BLaER1 treated with 17β-estradiol and CSF1 and Interleukin-3, amounts not matched to agents 10 nM and 100 nM (cell line): ENCODE measurements around the gene SLC25A33.

ENCODE experiments used
- H3K27ac ChIP-seq, 11 experiments: shearing (Covaris generic); formaldehyde crosslinking; 2 replicates each; pipeline ENCODE4 v1.8.1; 2022
- H3K27me3 ChIP-seq, 11 experiments: shearing (Covaris generic); formaldehyde crosslinking; 2 replicates each; pipeline ENCODE4 v1.8.1; 2022
- H3K36me3 ChIP-seq, 11 experiments: shearing (Covaris generic); formaldehyde crosslinking; 2 replicates each; pipeline ENCODE4 v1.8.1; 2022
- H3K4me1 ChIP-seq, 10 experiments: shearing (Covaris generic); formaldehyde crosslinking; 2 replicates each; pipeline ENCODE4 v1.8.1; 2022
- H3K4me2 ChIP-seq, 11 experiments: shearing (Covaris generic); formaldehyde crosslinking; 2 replicates each; pipeline ENCODE4 v1.8.1; 2022
- H3K4me3 ChIP-seq, 10 experiments: shearing (Covaris generic); formaldehyde crosslinking; 2 replicates each; pipeline ENCODE4 v1.8.1; 2022
- H3K9ac ChIP-seq, 11 experiments: shearing (Covaris generic); formaldehyde crosslinking; 2 replicates each; pipeline ENCODE4 v1.8.1; 2022
- H3K9me3 ChIP-seq, 11 experiments: shearing (Covaris generic); formaldehyde crosslinking; replicated peaks in 1 of 11; 2 replicates each; pipeline ENCODE4 v1.8.1; 2022
- H4K20me1 ChIP-seq, 11 experiments: shearing (Covaris generic); formaldehyde crosslinking; 2 replicates each; pipeline ENCODE4 v1.8.1; 2022
- Cebpa-rat ChIP-seq, 11 experiments: shearing (Covaris generic); IDR thresholded peaks; 2 replicates each; pipeline ENCODE4 v1.8.1; 2022

Gene SLC25A33

DNA sequence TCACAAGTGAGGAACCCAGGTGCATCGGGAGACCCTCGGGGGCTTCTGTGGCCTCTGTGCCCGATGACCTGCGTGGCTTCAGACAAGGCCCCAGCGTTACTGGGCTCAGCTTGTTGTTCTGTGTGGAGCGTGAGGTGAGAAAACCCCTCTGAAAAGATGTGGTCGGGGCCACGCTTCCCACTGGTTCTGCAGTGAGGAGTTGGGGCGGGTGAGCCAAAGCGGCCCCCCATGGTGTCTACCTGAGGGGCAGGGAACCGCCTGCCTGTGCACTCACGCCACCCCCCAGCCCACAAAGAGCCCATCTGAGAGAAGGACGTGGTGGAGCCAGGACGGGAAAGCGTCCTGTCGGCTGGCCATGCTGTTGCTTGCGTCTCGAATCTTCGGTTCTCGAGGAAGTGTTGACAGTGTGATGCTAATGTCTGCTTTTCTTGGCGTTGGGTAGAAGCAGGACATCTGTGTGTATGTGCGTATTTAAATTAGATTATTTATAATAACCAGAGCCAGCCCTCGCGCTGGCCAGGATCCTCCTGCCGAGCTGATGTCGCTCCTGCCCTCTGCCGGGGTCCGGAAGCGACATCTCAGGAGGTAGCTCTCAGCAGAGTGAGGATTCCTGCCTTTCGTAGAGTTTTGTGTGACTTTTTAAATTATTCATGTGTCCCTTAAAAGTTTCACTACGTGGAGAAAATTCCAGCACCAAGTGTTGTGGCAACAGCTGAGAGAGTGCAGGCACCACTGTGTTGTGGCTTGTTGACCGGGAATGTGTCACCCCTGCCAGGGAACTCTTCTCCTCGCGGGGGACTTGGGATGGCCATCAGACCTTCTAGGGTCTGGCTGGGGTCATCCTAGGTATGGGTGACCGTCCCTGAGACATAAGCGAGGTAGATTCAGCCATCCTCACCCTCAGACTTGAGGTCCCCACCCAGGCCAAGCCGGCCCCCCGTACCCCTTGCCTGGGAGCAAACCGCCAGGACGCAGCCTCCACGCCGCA is 64.8 kb downstream of the SLC25A33 start:
- H3K27me3 ChIP-seq: no peaks in the 10 kb centered on the region
- no peak overlapping the region for H3K4me2 ChIP-seq
- H3K4me3 ChIP-seq: no peak overlapping the region
- H3K9ac ChIP-seq: 0 out of 22 replicates have a peak overlapping the region, but pooled peaks of 1 of the 11 experiments have one; percentile 9
- no peak for TF ChIP-seq Cebpa-rat (IDR thresholded peaks at IDR 0.05)
- H3K4me1 ChIP-seq: peaks cover 0 to 14% (median 0%) of the 10 kb centered on the region in 10 experiments; a peak in 5 of 20 replicates
- H3K36me3 ChIP-seq: peaks cover 64 to 100% (median 100%) of the 10 kb centered on the region in 11 experiments
- H3K9me3 ChIP-seq: no peaks in the 10 kb centered on the region
- H3K27ac ChIP-seq: no peak overlapping the region
- peaks cover 0 to 93% (median 33%) of the 10 kb centered on the region in 11 experiments; a peak in 13 of 22 replicates for H4K20me1 ChIP-seq

DNA sequence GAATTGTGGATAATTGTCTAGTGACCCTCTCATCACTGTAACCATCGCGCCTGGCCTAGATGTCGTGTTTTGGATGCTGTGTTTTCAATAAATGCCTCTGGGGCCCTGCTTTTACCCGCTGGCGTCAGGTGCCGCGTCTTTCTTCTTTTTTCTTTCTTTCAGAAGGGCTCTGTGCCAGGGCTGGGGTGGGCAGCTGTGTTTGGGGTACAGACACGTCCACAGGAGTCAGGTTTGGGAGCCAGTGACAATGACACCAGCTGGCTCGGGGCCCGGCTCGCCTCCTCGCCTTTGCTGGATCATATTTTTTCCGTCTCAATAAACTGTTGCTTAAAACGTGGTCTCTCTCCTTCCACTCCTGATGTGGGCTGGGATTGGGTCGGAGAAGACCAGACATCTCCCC is 65.6 kb downstream of the SLC25A33 start:
- no peak for TF ChIP-seq Cebpa-rat (IDR thresholded peaks at IDR 0.05)
- no peak overlapping the region for H3K27ac ChIP-seq
- no peaks in the 10 kb centered on the region for H3K9me3 ChIP-seq
- peaks cover 66 to 100% (median 100%) of the 10 kb centered on the region in 11 experiments for H3K36me3 ChIP-seq
- no peak overlapping the region for H3K9ac ChIP-seq
- peaks cover 0 to 7% (median 0%) of the 10 kb centered on the region in 10 experiments; a peak in 5 of 20 replicates for H3K4me1 ChIP-seq
- no peaks in the 10 kb centered on the region for H3K27me3 ChIP-seq
- H3K4me2 ChIP-seq: no peak overlapping the region
- peaks cover 0 to 93% (median 33%) of the 10 kb centered on the region in 11 experiments; a peak in 15 of 22 replicates for H4K20me1 ChIP-seq
- H3K4me3 ChIP-seq: no peak overlapping the region

DNA sequence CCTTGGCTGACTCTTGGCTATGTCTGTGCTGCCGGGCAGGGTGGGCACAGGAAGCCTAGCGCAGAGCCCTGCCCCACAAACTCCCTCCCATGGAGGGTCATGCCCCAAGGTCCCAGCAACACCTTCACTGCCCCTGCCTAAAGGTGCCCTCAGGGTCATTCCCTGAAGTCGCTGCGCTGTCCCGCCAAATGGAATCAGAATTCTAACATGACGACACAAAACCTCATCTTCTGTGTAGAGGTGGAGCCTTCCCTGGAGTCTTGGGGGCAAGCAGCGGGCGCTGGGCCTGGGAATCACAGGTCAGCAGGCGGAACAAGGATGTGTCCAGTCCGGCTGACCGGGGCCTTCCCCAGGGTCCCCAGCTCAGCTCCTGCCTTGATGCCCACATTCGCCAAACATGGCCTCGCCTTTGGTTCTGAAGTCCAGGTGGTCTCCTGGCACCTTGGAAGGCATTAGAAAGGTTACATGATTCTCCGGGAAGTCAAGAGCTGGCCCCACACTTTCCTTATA is 66.7 kb downstream of the SLC25A33 start:
- H3K36me3 ChIP-seq: peaks cover 60 to 100% (median 100%) of the 10 kb centered on the region in 11 experiments

DNA sequence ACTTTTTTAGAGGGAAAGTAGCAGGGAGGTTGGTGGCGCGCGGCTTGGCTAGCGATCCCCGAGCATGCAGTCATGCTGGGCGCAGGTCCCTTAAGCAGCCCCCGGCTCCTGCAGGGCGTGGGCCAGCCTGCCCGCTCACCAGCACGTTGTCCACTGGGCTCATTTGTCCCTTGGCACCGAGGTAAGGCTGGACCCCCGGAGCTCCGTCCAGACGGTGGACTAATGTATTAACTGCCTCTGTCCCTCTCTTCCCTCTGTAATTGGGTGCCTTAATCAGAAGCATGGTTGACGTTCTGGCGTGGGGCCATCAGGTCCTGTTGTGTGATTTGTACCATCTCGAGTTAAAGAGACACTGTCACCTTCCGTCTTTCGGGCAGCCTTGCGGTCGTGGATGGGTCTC is 67.2 kb downstream of the SLC25A33 start:
- H4K20me1 ChIP-seq: peaks cover 0 to 89% (median 27%) of the 10 kb centered on the region in 11 experiments; a peak in 14 of 22 replicates
- TF ChIP-seq Cebpa-rat (IDR thresholded peaks at IDR 0.05): no peak
- H3K27me3 ChIP-seq: no peaks in the 10 kb centered on the region
- no peak overlapping the region for H3K27ac ChIP-seq
- H3K4me3 ChIP-seq: no peak overlapping the region
- no peak overlapping the region for H3K9ac ChIP-seq
- no peaks in the 10 kb centered on the region for H3K9me3 ChIP-seq
- H3K4me1 ChIP-seq: peaks cover 0 to 3% (median 0%) of the 10 kb centered on the region in 10 experiments; a peak in 1 of 20 replicates
- H3K36me3 ChIP-seq: peaks cover 59 to 100% (median 99%) of the 10 kb centered on the region in 11 experiments
- no peak overlapping the region for H3K4me2 ChIP-seq

More for the DNA sequence above, 66.7 kb downstream of the SLC25A33 start:
- Histone ChIP-seq H3K4me3 (no peak overlapping the region), H3K9ac (no peak overlapping the region; a peak in 2 of 22 replicates), H3K4me2 (no peak overlapping the region), H4K20me1 (peaks cover 0 to 94% (median 32%) of the 10 kb centered on the region in 11 experiments; a peak in 14 of 22 replicates), H3K27me3 (no peaks in the 10 kb centered on the region), H3K27ac (no peak overlapping the region; a peak in 1 of 22 replicates), H3K4me1 (peaks cover 0 to 5% (median 0%) of the 10 kb centered on the region in 10 experiments; a peak in 1 of 20 replicates), H3K9me3 (no peaks in the 10 kb centered on the region)
- no peak for TF ChIP-seq Cebpa-rat (IDR thresholded peaks at IDR 0.05)

DNA sequence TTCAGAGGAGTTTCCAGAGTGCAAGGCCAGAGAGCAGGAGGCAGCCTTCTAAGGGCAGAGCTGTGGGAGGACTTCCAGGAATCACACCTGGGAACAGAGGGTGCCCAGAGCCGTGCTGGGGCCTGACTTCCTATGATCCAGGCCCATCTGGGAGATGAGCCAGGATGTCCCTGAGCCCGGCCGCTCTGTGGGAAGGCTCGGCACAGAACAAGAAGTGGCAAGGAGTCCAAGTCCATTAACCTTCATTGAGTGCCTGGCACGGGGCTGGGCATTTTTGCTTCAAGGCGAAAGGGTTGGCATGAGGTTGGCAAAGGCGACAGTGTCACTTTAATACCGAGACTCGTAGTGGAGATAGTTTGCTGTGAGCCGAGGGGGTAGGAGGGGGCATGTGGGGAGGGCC is 67.7 kb downstream of the SLC25A33 start:
- H3K4me1 ChIP-seq: no peaks in the 10 kb centered on the region
- no peak overlapping the region for H3K4me3 ChIP-seq
- no peak for TF ChIP-seq Cebpa-rat (IDR thresholded peaks at IDR 0.05)
- peaks cover 0 to 84% (median 27%) of the 10 kb centered on the region in 11 experiments; a peak in 13 of 22 replicates for H4K20me1 ChIP-seq
- H3K9ac ChIP-seq: no peak overlapping the region
- no peaks in the 10 kb centered on the region for H3K27me3 ChIP-seq
- H3K9me3 ChIP-seq: no peaks in the 10 kb centered on the region
- no peak overlapping the region for H3K27ac ChIP-seq
- H3K36me3 ChIP-seq: peaks cover 59 to 100% (median 99%) of the 10 kb centered on the region in 11 experiments
- H3K4me2 ChIP-seq: no peak overlapping the region

DNA sequence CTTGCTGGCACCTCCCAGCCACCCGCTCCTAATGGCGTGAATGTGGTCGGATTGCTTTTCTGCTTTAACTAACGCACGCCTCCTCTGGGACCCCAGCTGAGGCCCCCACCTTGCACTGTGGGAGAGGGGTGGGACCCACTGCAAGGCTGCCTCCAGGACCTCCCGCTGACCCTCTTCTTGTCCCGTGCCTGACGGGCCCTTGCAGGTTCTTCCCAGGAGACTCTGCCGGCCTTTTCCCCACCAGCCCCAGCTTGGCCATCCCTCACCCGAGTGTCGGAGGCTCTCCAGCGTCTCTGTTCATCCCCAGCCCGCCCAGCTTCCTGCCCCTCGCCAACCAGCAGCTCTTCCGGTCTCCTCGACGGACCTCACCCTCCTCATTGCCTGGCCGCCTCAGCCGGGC is 68.1 kb downstream of the SLC25A33 start:
- Histone ChIP-seq H3K36me3 (peaks cover 59 to 100% (median 99%) of the 10 kb centered on the region in 11 experiments), H3K9ac (no peak overlapping the region), H3K9me3 (no peaks in the 10 kb centered on the region), H3K27ac (no peak overlapping the region), H3K4me3 (no peak overlapping the region), H3K4me2 (no peak overlapping the region), H3K27me3 (no peaks in the 10 kb centered on the region), H4K20me1 (peaks cover 0 to 82% (median 26%) of the 10 kb centered on the region in 11 experiments; a peak in 13 of 22 replicates), H3K4me1 (no peaks in the 10 kb centered on the region)
- TF ChIP-seq Cebpa-rat (IDR thresholded peaks at IDR 0.05): no peak

DNA sequence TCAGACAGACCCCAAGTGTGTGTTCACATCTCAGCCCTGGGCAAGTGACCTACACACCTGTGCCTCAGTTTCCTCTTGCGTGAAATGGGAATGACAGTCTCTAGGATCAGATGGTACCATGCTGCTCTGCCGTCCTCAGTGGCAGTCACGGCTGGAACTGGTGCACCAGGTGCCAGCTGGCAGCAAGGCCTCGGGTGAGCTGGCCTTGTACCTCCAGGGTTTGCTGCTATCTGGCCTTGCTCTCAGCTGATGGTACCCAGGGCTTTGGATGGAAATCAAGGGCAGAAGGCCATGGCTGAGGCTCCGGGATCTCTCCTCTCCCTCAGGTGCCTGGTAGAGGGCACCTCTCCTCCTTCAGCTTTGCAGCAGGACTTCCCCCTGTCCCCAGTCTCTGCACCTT is 70.7 kb downstream of the SLC25A33 start:
- H3K4me1 ChIP-seq: no peaks in the 10 kb centered on the region
- no peak overlapping the region for H3K4me3 ChIP-seq
- TF ChIP-seq Cebpa-rat (IDR thresholded peaks at IDR 0.05): no peak
- no peak overlapping the region for H3K4me2 ChIP-seq
- peaks cover 0 to 82% (median 14%) of the 10 kb centered on the region in 11 experiments; a peak in 15 of 22 replicates for H4K20me1 ChIP-seq
- peaks cover 50 to 100% (median 90%) of the 10 kb centered on the region in 11 experiments for H3K36me3 ChIP-seq
- H3K9ac ChIP-seq: no peak overlapping the region
- H3K27me3 ChIP-seq: no peaks in the 10 kb centered on the region
- no peaks in the 10 kb centered on the region for H3K9me3 ChIP-seq
- H3K27ac ChIP-seq: no peak overlapping the region

DNA sequence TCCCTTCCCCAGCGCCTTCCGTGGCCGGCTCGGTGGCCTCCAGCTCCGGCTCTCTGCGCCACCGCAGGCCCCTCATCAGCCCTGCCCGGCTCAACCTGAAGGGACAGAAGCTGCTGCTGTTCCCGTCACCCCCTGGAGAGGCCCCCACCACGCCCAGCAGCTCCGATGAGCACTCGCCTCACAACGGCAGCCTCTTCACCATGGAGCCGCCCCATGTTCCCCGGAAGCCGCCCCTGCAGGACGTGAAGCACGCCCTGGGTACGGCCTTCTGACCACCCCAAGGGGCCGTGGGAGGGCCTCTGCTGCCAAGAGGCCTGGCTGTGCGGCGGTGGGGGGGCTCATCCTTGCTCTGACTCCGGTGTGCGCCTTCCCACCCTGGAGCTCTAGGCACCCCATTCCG is 71.3 kb downstream of the SLC25A33 start:
- Histone ChIP-seq H3K27me3 (no peaks in the 10 kb centered on the region), H3K4me2 (no peak overlapping the region), H3K36me3 (peaks cover 50 to 98% (median 84%) of the 10 kb centered on the region in 11 experiments), H3K9ac (no peak overlapping the region), H3K4me1 (no peaks in the 10 kb centered on the region), H3K9me3 (no peaks in the 10 kb centered on the region), H3K27ac (no peak overlapping the region), H4K20me1 (peaks cover 0 to 82% (median 14%) of the 10 kb centered on the region in 11 experiments; a peak in 14 of 22 replicates), H3K4me3 (no peak overlapping the region)
- no peak for TF ChIP-seq Cebpa-rat (IDR thresholded peaks at IDR 0.05)

DNA sequence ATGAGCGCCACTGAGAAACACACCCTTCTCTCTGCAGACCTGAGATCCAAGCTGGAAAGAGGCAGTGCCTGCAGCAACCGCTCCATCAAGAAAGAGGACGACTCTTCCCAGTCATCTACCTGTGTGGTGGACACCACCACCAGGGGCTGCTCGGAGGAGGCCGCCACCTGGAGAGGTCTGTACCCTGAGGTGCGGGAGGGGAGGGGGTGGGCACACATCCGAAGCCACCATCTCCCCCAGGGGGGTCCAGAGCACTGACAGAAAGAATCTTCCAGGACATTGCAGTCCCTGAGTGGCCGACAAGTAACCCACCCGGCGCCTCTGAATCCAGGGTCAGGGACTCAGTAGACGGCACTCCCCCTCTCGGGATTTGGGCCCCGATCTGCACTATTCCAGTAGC is 72.5 kb downstream of the SLC25A33 start:
- Histone ChIP-seq H3K4me1 (no peaks in the 10 kb centered on the region; a peak in 1 of 20 replicates), H3K4me2 (no peak overlapping the region), H3K4me3 (no peak overlapping the region), H4K20me1 (peaks cover 0 to 71% (median 8%) of the 10 kb centered on the region in 11 experiments; a peak in 14 of 22 replicates), H3K27me3 (no peaks in the 10 kb centered on the region), H3K27ac (no peak overlapping the region), H3K9me3 (no peaks in the 10 kb centered on the region), H3K9ac (no peak overlapping the region), H3K36me3 (peaks cover 50 to 86% (median 73%) of the 10 kb centered on the region in 11 experiments)
- TF ChIP-seq Cebpa-rat (IDR thresholded peaks at IDR 0.05): no peak
